Keratinocyte (primary cell): ENCODE data around the gene LILRA6.
"Not testable (repeated sequence)": the region's sequence is repeated elsewhere in the genome, so short reads cannot be mapped to it uniquely, and the experiment has no call there.

Experiments used
- EZH2 ChIP-seq: IDR thresholded peaks from one replicate; pipeline ENCODE4 v1.6.1; 2012; ENCODE audit warnings: inconsistent platforms, mild to moderate bottlenecking, low read length, moderate library complexity
- TF ChIP-seq, protein P1 (sequence below), 3 experiments: IDR thresholded peaks in 1 of 3; conservative IDR thresholded peaks in 1 of 3; optimal IDR thresholded peaks in 1 of 3; 2 replicates in 2 of 3; 3 replicates in 1 of 3; pipeline versions ENCODE3 to v1.5.1; 2011; ENCODE audit warnings: low read length in 3 of 3, mild to moderate bottlenecking in 3 of 3, moderate library complexity in 2 of 3, control low read depth in 1 of 3, inconsistent platforms in 1 of 3; ENCODE audit not compliant: insufficient read depth in 2 of 3; ENCODE audit errors: extremely low read depth in 1 of 3

DNA sequence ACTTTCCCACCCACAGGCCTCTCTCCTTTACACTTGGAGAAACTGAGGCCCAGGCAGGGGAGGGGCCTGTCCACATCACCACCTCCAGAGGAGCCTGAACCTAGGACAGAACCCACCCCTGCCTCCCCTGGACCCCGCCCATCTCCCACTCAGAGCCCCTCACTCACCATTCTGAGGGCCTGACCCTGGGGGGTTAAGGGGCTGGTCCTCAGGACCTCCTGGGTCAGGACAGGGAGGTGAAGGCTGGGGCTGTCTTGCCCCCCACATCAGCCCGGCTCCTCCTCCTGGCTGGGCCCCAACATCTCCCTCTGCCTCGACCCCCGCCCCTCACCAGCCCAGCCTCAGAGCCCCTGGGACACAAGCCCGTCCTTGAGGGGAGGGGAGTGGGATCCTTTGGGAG lies 22.9 kb downstream of the LILRA6 start:
- TF ChIP-seq, protein P1, sequence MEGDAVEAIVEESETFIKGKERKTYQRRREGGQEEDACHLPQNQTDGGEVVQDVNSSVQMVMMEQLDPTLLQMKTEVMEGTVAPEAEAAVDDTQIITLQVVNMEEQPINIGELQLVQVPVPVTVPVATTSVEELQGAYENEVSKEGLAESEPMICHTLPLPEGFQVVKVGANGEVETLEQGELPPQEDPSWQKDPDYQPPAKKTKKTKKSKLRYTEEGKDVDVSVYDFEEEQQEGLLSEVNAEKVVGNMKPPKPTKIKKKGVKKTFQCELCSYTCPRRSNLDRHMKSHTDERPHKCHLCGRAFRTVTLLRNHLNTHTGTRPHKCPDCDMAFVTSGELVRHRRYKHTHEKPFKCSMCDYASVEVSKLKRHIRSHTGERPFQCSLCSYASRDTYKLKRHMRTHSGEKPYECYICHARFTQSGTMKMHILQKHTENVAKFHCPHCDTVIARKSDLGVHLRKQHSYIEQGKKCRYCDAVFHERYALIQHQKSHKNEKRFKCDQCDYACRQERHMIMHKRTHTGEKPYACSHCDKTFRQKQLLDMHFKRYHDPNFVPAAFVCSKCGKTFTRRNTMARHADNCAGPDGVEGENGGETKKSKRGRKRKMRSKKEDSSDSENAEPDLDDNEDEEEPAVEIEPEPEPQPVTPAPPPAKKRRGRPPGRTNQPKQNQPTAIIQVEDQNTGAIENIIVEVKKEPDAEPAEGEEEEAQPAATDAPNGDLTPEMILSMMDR (optimal IDR thresholded peaks at IDR 0.05 in 1 of 3, IDR thresholded peaks at IDR 0.05 in 1 of 3, conservative IDR thresholded peaks at IDR 0.05 in 1 of 3; ENCODE audit: extremely low read depth in 1 of 3, insufficient read depth in 2 of 3, low read length in 3 of 3): not testable (repeated sequence)
- TF ChIP-seq EZH2: not testable (repeated sequence)
